HG03378 (cell line): ENCODE measurements around the gene ZPBP2.
"Not testable (repeated sequence)": the region's sequence is repeated elsewhere in the genome, so short reads cannot be mapped to it uniquely, and the experiment has no call there.

Source experiments
- ATAC-seq: cut with Tn5 transposase; IDR thresholded peaks from one replicate; pipeline ENCODE4 v1.9.1; 2021; ENCODE audit warnings: mild to moderate bottlenecking, moderate library complexity; ENCODE audit not compliant: unreplicated experiment

Gene ZPBP2

GRCh38 chr17:39854909-39855308 lies 13.1 kb upstream of the ZPBP2 start:
- ATAC-seq: no peak

- not testable (repeated sequence) for ATAC-seq
Measured at GRCh38 chr17:39855911-39856649, 11.9 kb upstream of the ZPBP2 start.

GRCh38 chr17:39861235-39861634 lies 6.8 kb upstream of the ZPBP2 start:
- ATAC-seq: no peak

- ATAC-seq: no peak
Measured at GRCh38 chr17:39863244-39863917, 4.6 kb upstream of the ZPBP2 start.

- no peak for ATAC-seq
Measured at GRCh38 chr17:39863918-39864746, 3.9 kb upstream of the ZPBP2 start, which contains the start of gene IKZF3. Gene IKZF3 (minus strand): TSS chr17:39864312. CDS start chr17:39864126, 186 bp downstream.

GRCh38 chr17:39866013-39866730 lies 1.8 kb upstream of the ZPBP2 start:
- no peak for ATAC-seq

GRCh38 chr17:39867084-39867879 lies 720 bp upstream of the ZPBP2 start:
- peak; percentile 64 for ATAC-seq

- ATAC-seq: no peak
Measured at GRCh38 chr17:39868554-39868942, 546 bp downstream of the ZPBP2 start.

- ATAC-seq: no peak
Measured at GRCh38 chr17:39870776-39871175, 2.8 kb downstream of the ZPBP2 start.

- no peak for ATAC-seq
Measured at GRCh38 chr17:39871801-39872200, 3.8 kb downstream of the ZPBP2 start.

GRCh38 chr17:39872751-39873150 lies 4.7 kb downstream of the ZPBP2 start:
- no peak for ATAC-seq

GRCh38 chr17:39886102-39886501 lies 18.1 kb downstream of the ZPBP2 start:
- not testable (repeated sequence) for ATAC-seq

GRCh38 chr17:39887078-39887477 lies 19.1 kb downstream of the ZPBP2 start:
- ATAC-seq: no peak

- no peak for ATAC-seq
Measured at GRCh38 chr17:39889200-39889599, 21.2 kb downstream of the ZPBP2 start.

GRCh38 chr17:39894681-39895376 lies 26.8 kb downstream of the ZPBP2 start:
- no peak for ATAC-seq

- no peak for ATAC-seq
Measured at GRCh38 chr17:39898088-39898487, 30.1 kb downstream of the ZPBP2 start.

- no peak for ATAC-seq
Measured at GRCh38 chr17:39899215-39899614, 31.2 kb downstream of the ZPBP2 start.

GRCh38 chr17:39902027-39902426 lies 34.0 kb downstream of the ZPBP2 start:
- not testable (repeated sequence) for ATAC-seq

GRCh38 chr17:39903158-39903884 lies 35.3 kb downstream of the ZPBP2 start:
- no peak for ATAC-seq
